ENCODE measurements around the gene DBF4B. TPM values are rescaled to one million over a fixed set of nuclear protein-coding genes. Genes with fewer than 3 reads are reported as not detected.

Gene DBF4B
- total and polyA plus RNA-seq, 10 of the 15 experiments (the other 5 are each of a cell fraction or from before 2014, with no cell fraction given) = 2.4 to 24.6 (median 16.9) TPM

DNA sequence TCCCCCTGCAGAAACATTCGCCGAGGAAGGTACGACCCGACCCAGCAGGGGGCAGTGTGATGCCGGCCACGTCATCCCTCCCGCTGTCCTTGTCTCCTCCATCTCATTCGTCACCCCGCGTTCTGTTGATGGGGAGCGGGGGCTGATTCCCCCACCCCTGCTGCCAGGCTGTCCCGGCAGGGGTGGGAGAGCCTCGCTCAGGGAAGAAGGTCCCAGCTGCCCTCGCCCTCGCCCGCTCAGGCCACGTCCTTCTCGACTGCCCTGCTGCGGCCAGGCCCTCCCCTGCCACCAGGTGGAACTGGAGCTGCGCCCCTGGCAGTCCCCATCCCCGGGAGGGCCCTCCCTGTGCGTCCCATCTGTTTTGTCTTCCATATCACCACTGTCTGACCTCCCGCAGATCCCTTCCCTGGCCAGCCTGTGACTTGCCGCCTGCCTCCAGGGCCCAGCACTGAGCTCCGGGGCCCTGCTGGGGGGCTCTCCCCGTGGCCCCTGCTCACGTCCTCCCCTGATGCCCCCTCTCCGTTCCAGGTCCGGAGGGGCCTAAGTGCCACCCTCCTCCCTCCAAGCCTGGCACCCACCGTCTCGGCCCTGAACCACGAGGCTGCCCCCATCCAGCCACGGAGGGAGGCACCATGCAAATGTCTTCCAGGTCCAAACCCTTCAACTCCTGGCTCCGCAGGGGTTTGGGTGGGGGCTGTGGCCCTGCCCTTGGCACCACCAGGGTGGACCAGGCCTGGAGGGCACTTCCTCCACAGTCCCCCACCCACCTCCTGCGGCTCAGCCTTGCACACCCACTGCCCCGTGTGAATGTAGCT, 71.0 kb downstream of the DBF4B start:
- RAD21 ChIA-PET (ENCODE audit: unreplicated experiment) = interaction anchor here (0.8 to 3.3 kb wide), 8 partner anchors 49 to 418 kb away, joined by 3 to 13 read pairs (median 4); no protein-coding TSS in a partner anchor
- no peak overlapping the region for H3K9ac ChIP-seq (ENCODE audit: control insufficient read depth, insufficient read depth, low read length)
- intact Hi-C loops (cut with micrococcal nuclease; ENCODE audit: unreplicated experiment) (loop anchor here (5.0 to 10.0 kb wide), 2 partner anchors 243 to 245 kb away; no protein-coding TSS in a partner anchor), in situ Hi-C loops (cut with MboI) (loop anchor here (5.0 to 10.0 kb wide), 2 partner anchors 88 to 345 kb away; no protein-coding TSS in a partner anchor)
- SMC1A ChIA-PET (ENCODE audit: uncharacterized antibody, unreplicated experiment) = interaction anchor here (0.7 to 1.2 kb wide), 5 partner anchors 48 to 162 kb away, joined by 3 to 4 read pairs (median 3); partner anchors contain the start of gene EFTUD2
- H3K4me1 ChIP-seq (ENCODE audit: control insufficient read depth, insufficient read depth, low read length) = peaks cover 6% of the 10 kb centered on the region; the same call in 1 of the 2 replicates
- no peaks in the 10 kb centered on the region; the same call in 1 of the 2 replicates for H4K20me1 ChIP-seq (ENCODE audit: control insufficient read depth, insufficient read depth)
- H3K27me3 ChIP-seq (replicated peaks in 1 of 2; ENCODE audit: control insufficient read depth in 2 of 2, insufficient read depth in 2 of 2, low read length in 1 of 2) = no peaks in the 10 kb centered on the region; a peak in 1 of 4 replicates
- POLR2A ChIA-PET = interaction anchor here (0.5 kb wide), 1 partner anchor 278 kb away, joined by 3 read pairs; no protein-coding TSS in a partner anchor
- H3K4me2 ChIP-seq (ENCODE audit: control insufficient read depth, insufficient read depth) = peak overlapping the region; percentile 89
- no TSS peak for BruUV-seq (replicated peaks)
- CTCF ChIA-PET = interaction anchor here (0.6 to 12.1 kb wide), 20 partner anchors 8 to 419 kb away, joined by 3 to 175 read pairs (median 4); partner anchors contain the start of genes ACBD4 and HEXIM2
- 9% methylated on average over 34 of the region's 36 CpGs for WGBS (ENCODE audit: insufficient coverage, insufficient replicate concordance, low lambda C conversion rate, missing lambda C conversion rate)
- DNase-seq (ENCODE audit: low read depth, low spot score) (peak; percentile 17), ATAC-seq (peak; percentile 48), FAIRE-seq (peak; percentile 92)
- H3K36me3 ChIP-seq (ENCODE audit: control insufficient read depth in 2 of 2, insufficient read depth in 2 of 2, low read length in 1 of 2) = no peaks in the 10 kb centered on the region
- H3K27ac ChIP-seq (ENCODE audit: control insufficient read depth, insufficient read depth) = no peak overlapping the region
- H3K9me3 ChIP-seq (replicated peaks; ENCODE audit: control insufficient read depth, insufficient read depth, low read length) = no peaks in the 10 kb centered on the region
- H3K4me3 ChIP-seq = no peak overlapping the region
- H3K79me2 ChIP-seq (ENCODE audit: control insufficient read depth, insufficient read depth, low read length) = no peaks in the 10 kb centered on the region
- peak overlapping the region; percentile 89 for H2AFZ ChIP-seq (ENCODE audit: control insufficient read depth, low read depth, low read length)
- no peak for TF ChIP-seq GATAD2B (conservative IDR thresholded peaks at IDR 0.05; ENCODE audit: low read depth)
- TF ChIP-seq BHLHE40 (IDR thresholded peaks at IDR 0.05; ENCODE audit: borderline replicate concordance in 1 of 2, low read depth in 2 of 2, low read length in 1 of 2) = peak in 1 of 2 experiments; percentile 18; a peak in 1 of 4 replicates
- TF ChIP-seq POLR2A (IDR thresholded peaks at IDR 0.05; ENCODE audit: low read depth, low read length) = no peak
- TF ChIP-seq ESRRA (IDR thresholded peaks at IDR 0.05; ENCODE audit: low read length) = 0 out of 2 replicates have a peak, but pooled peaks have one; percentile 12
- peak; percentile 94 for TF ChIP-seq CREB1 (IDR thresholded peaks at IDR 0.05; ENCODE audit: low read depth)
- TF ChIP-seq, protein P1, sequence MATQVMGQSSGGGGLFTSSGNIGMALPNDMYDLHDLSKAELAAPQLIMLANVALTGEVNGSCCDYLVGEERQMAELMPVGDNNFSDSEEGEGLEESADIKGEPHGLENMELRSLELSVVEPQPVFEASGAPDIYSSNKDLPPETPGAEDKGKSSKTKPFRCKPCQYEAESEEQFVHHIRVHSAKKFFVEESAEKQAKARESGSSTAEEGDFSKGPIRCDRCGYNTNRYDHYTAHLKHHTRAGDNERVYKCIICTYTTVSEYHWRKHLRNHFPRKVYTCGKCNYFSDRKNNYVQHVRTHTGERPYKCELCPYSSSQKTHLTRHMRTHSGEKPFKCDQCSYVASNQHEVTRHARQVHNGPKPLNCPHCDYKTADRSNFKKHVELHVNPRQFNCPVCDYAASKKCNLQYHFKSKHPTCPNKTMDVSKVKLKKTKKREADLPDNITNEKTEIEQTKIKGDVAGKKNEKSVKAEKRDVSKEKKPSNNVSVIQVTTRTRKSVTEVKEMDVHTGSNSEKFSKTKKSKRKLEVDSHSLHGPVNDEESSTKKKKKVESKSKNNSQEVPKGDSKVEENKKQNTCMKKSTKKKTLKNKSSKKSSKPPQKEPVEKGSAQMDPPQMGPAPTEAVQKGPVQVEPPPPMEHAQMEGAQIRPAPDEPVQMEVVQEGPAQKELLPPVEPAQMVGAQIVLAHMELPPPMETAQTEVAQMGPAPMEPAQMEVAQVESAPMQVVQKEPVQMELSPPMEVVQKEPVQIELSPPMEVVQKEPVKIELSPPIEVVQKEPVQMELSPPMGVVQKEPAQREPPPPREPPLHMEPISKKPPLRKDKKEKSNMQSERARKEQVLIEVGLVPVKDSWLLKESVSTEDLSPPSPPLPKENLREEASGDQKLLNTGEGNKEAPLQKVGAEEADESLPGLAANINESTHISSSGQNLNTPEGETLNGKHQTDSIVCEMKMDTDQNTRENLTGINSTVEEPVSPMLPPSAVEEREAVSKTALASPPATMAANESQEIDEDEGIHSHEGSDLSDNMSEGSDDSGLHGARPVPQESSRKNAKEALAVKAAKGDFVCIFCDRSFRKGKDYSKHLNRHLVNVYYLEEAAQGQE (IDR thresholded peaks at IDR 0.05; ENCODE audit: low read depth, low read length) = no peak
- 0 out of 2 replicates have a peak, but pooled peaks have one; percentile 18 for TF ChIP-seq CHD2 (IDR thresholded peaks at IDR 0.05; ENCODE audit: borderline replicate concordance, low read depth, low read length)
- peak; percentile 53; the same call in 1 of the 2 replicates for TF ChIP-seq SMC3 (IDR thresholded peaks at IDR 0.05; ENCODE audit: borderline replicate concordance, low read length)
- no peak for TF ChIP-seq PAX5 (IDR thresholded peaks at IDR 0.05; ENCODE audit: borderline replicate concordance, low read depth, low read length)
- no peak for TF ChIP-seq NR2C2 (IDR thresholded peaks at IDR 0.05; ENCODE audit: borderline replicate concordance, control insufficient read depth, insufficient read length, low read depth)
- TF ChIP-seq YY1 (IDR thresholded peaks at IDR 0.05; ENCODE audit: low read depth, low read length) = peak; percentile 74
- TF ChIP-seq NBN (IDR thresholded peaks at IDR 0.05) = peak; percentile 48; the same call in 1 of the 2 replicates
- TF ChIP-seq JUND (IDR thresholded peaks at IDR 0.05; ENCODE audit: low read depth, low read length) = peak; percentile 54; the same call in 1 of the 2 replicates
- TF ChIP-seq HDGF (IDR thresholded peaks at IDR 0.05) = peak; percentile 61; the same call in 1 of the 2 replicates
- no peak for TF ChIP-seq FOS (IDR thresholded peaks at IDR 0.05; ENCODE audit: borderline replicate concordance, extremely low read depth, insufficient read length)
- TF ChIP-seq, protein P2, sequence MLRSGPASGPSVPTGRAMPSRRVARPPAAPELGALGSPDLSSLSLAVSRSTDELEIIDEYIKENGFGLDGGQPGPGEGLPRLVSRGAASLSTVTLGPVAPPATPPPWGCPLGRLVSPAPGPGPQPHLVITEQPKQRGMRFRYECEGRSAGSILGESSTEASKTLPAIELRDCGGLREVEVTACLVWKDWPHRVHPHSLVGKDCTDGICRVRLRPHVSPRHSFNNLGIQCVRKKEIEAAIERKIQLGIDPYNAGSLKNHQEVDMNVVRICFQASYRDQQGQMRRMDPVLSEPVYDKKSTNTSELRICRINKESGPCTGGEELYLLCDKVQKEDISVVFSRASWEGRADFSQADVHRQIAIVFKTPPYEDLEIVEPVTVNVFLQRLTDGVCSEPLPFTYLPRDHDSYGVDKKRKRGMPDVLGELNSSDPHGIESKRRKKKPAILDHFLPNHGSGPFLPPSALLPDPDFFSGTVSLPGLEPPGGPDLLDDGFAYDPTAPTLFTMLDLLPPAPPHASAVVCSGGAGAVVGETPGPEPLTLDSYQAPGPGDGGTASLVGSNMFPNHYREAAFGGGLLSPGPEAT (IDR thresholded peaks at IDR 0.05; ENCODE audit: low read depth) = no peak
- peak; percentile 97 for TF ChIP-seq CREM (IDR thresholded peaks at IDR 0.05; ENCODE audit: low read depth)
- peak; percentile 67 for TF ChIP-seq RAD21 (IDR thresholded peaks at IDR 0.05; ENCODE audit: insufficient read depth, low read depth, low read length)

Measured in GM12878 (cell line).